RWPE2 (cell line): ENCODE results near the gene GALNT7.

Source experiments
- ATAC-seq: fragments of 200-7000 bp; cut with Tn5 transposase; 3 replicates; pipeline ENCODE4 v1.9.1; 2021; ENCODE audit warnings: low read depth
- DNase-seq: peaks from one replicate; pipeline ENCODE4 v3.0.0-alpha.2; 2020; ENCODE audit warnings: low spot score
- H3K27ac ChIP-seq: fragments of 450-650 bp; 2 replicates; pipeline ENCODE4 v1.5.1; 2017; ENCODE audit warnings: mild to moderate bottlenecking; ENCODE audit not compliant: poor library complexity, severe bottlenecking
- H3K27me3 ChIP-seq: fragments of 250-450 bp; sonication (Bioruptor Pico); 2 replicates; pipeline ENCODE4 v1.5.1; 2021; ENCODE audit warnings: mild to moderate bottlenecking, moderate library complexity; ENCODE audit not compliant: insufficient read depth, poor library complexity, severe bottlenecking
- H3K36me3 ChIP-seq: fragments of 250-450 bp; sonication (Bioruptor Pico); 2 replicates; pipeline ENCODE4 v1.5.1; 2020; ENCODE audit warnings: low read depth, mild to moderate bottlenecking, moderate library complexity
- H3K4me1 ChIP-seq: fragments of 250-450 bp; sonication (Bioruptor Pico); 2 replicates; pipeline ENCODE4 v1.5.1; 2021; ENCODE audit warnings: mild to moderate bottlenecking, moderate library complexity; ENCODE audit not compliant: insufficient read depth, poor library complexity, severe bottlenecking
- H3K4me3 ChIP-seq: fragments of 250-450 bp; sonication (Bioruptor Pico); 2 replicates; pipeline ENCODE4 v1.5.1; 2021; ENCODE audit warnings: mild to moderate bottlenecking, moderate library complexity; ENCODE audit not compliant: severe bottlenecking
- H3K9me3 ChIP-seq: fragments of 250-450 bp; sonication (Bioruptor Pico); 2 replicates; pipeline ENCODE4 v1.5.1; 2021; ENCODE audit warnings: mild to moderate bottlenecking, moderate library complexity; ENCODE audit not compliant: severe bottlenecking
- CTCF ChIP-seq: fragments of 450-650 bp; IDR thresholded peaks from one replicate; pipeline ENCODE4 v1.5.1; 2017; ENCODE audit warnings: mild to moderate bottlenecking, moderate library complexity; ENCODE audit not compliant: poor library complexity, severe bottlenecking

Gene GALNT7

GRCh38 chr4:173188648-173189047, 20.0 kb downstream of the GALNT7 start:
- Histone ChIP-seq H3K36me3 (no peaks in the 10 kb centered on the region), H3K4me1 (peaks cover 25% of the 10 kb centered on the region), H3K9me3 (no peaks in the 10 kb centered on the region), H3K4me3 (no peak overlapping the region), H3K27me3 (no peaks in the 10 kb centered on the region), H3K27ac (no peak overlapping the region)
- DNase-seq = no peak
- ATAC-seq = no peak
- TF ChIP-seq CTCF = no peak

- no peaks in the 10 kb centered on the region for H3K36me3 ChIP-seq
- no peak for TF ChIP-seq CTCF
- no peaks in the 10 kb centered on the region for H3K27me3 ChIP-seq
- DNase-seq (no peak), ATAC-seq (peak; percentile 31; the same call in 1 of the 3 replicates)
- no peak overlapping the region for H3K27ac ChIP-seq
- no peak overlapping the region for H3K4me3 ChIP-seq
- no peaks in the 10 kb centered on the region for H3K9me3 ChIP-seq
- peaks cover 25% of the 10 kb centered on the region for H3K4me1 ChIP-seq
These were observed 20.6 kb downstream of the GALNT7 start for GRCh38 chr4:173189117-173189693.

GRCh38 chr4:173191623-173192041, 23.0 kb downstream of the GALNT7 start:
- TF ChIP-seq CTCF = no peak
- Histone ChIP-seq H3K27me3 (no peaks in the 10 kb centered on the region), H3K36me3 (no peaks in the 10 kb centered on the region), H3K4me1 (peaks cover 25% of the 10 kb centered on the region), H3K9me3 (no peaks in the 10 kb centered on the region), H3K4me3 (no peak overlapping the region), H3K27ac (peak overlapping the region; percentile 53)
- ATAC-seq (peak; percentile 94), DNase-seq (no peak)

GRCh38 chr4:173192375-173193162, 24.0 kb downstream of the GALNT7 start:
- no peaks in the 10 kb centered on the region for H3K27me3 ChIP-seq
- no peaks in the 10 kb centered on the region for H3K9me3 ChIP-seq
- peaks cover 22% of the 10 kb centered on the region for H3K4me1 ChIP-seq
- no peak overlapping the region for H3K4me3 ChIP-seq
- no peak for TF ChIP-seq CTCF
- peak overlapping the region; percentile 53 for H3K27ac ChIP-seq
- DNase-seq (no peak), ATAC-seq (no peak)
- H3K36me3 ChIP-seq = no peaks in the 10 kb centered on the region

GRCh38 chr4:173194157-173194556, 25.5 kb downstream of the GALNT7 start:
- ATAC-seq (no peak), DNase-seq (no peak)
- Histone ChIP-seq H3K36me3 (no peaks in the 10 kb centered on the region), H3K27me3 (no peaks in the 10 kb centered on the region), H3K4me3 (no peak overlapping the region), H3K27ac (no peak overlapping the region), H3K4me1 (peaks cover 14% of the 10 kb centered on the region), H3K9me3 (no peaks in the 10 kb centered on the region)
- TF ChIP-seq CTCF = no peak
